Measurements from ENCODE around the gene CDC25B. TPM values are rescaled to one million over a fixed set of nuclear protein-coding genes. Genes with fewer than 3 reads are reported as not detected.

Gene CDC25B
- total and polyA plus RNA-seq, 2 donors (not counting 3 experiments of a cell fraction or from before 2014, with no cell fraction given): 46.7 to 76.5 TPM

DNA sequence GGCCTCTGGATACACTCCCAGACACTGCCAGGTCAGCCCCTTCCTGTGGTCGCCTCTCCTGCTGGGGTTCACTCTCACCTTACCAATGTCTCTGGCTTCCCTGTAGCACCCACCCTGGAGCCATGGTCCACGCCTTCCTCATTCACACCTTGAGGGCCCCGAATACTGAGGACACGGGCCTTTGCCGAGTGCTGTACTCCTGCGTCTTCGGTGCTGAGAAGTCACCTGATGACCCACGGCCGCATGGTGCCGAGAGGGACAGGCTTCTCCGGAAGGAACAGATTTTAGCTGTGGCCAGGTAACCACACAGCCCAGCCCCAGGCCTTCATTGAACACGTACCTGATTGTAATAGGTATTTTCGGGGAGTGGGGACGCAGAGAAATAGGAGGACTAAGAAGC, 25.9 kb downstream of the CDC25B start:
- peaks cover 7% of the 10 kb centered on the region for H3K4me1 ChIP-seq (ENCODE audit: control insufficient read depth, extremely low read depth, insufficient read depth, low read length)
- intact Hi-C loops (cut with micrococcal nuclease): loop anchor here (2.0 kb wide), 1 partner anchor 67 kb away; the partner anchor contains the start of gene PANK2
- CTCF ChIA-PET: no interaction called here
- TF ChIP-seq POLR2A (IDR thresholded peaks at IDR 0.05; ENCODE audit: low read depth, low read length) (no peak), POLR2AphosphoS5 (IDR thresholded peaks at IDR 0.05; ENCODE audit: insufficient read depth, low read depth, low read length) (no peak), JUN (IDR thresholded peaks at IDR 0.05; ENCODE audit: borderline replicate concordance, insufficient read depth, insufficient read length, low read depth) (no peak), MYC (IDR thresholded peaks at IDR 0.05; ENCODE audit: low read depth, low read length) (no peak), EZH2 (IDR thresholded peaks at IDR 0.05; ENCODE audit: borderline replicate concordance, low read depth, low read length, severe bottlenecking) (no peak), FOS (IDR thresholded peaks at IDR 0.05; ENCODE audit: borderline replicate concordance, insufficient read depth, low read length) (no peak), GATA2 (IDR thresholded peaks at IDR 0.05; ENCODE audit: insufficient read depth, insufficient read length, low read depth, low read length) (no peak)
- TF ChIP-seq, protein P1, sequence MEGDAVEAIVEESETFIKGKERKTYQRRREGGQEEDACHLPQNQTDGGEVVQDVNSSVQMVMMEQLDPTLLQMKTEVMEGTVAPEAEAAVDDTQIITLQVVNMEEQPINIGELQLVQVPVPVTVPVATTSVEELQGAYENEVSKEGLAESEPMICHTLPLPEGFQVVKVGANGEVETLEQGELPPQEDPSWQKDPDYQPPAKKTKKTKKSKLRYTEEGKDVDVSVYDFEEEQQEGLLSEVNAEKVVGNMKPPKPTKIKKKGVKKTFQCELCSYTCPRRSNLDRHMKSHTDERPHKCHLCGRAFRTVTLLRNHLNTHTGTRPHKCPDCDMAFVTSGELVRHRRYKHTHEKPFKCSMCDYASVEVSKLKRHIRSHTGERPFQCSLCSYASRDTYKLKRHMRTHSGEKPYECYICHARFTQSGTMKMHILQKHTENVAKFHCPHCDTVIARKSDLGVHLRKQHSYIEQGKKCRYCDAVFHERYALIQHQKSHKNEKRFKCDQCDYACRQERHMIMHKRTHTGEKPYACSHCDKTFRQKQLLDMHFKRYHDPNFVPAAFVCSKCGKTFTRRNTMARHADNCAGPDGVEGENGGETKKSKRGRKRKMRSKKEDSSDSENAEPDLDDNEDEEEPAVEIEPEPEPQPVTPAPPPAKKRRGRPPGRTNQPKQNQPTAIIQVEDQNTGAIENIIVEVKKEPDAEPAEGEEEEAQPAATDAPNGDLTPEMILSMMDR (IDR thresholded peaks at IDR 0.05; ENCODE audit: extremely low read depth in 1 of 2, insufficient read depth in 1 of 2, low read depth in 1 of 2, low read length in 2 of 2): no peak
- TF ChIP-seq, protein P2, sequence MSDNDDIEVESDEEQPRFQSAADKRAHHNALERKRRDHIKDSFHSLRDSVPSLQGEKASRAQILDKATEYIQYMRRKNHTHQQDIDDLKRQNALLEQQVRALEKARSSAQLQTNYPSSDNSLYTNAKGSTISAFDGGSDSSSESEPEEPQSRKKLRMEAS (IDR thresholded peaks at IDR 0.05; ENCODE audit: insufficient read depth, insufficient read length): no peak
- H4K20me1 ChIP-seq (replicated peaks; ENCODE audit: control insufficient read depth, extremely low read depth, insufficient read depth, low read length): no peaks in the 10 kb centered on the region
- POLR2A ChIA-PET: no interaction called here
- peaks cover 4% of the 10 kb centered on the region for H3K79me2 ChIP-seq (ENCODE audit: control insufficient read depth, insufficient read depth, low read length)
- H3K4me2 ChIP-seq (ENCODE audit: insufficient read depth, low read length): no peak overlapping the region
- no peak for DNase-seq (ENCODE audit: low read depth, low spot score)
- H3K9me1 ChIP-seq (replicated peaks; ENCODE audit: control insufficient read depth, extremely low read depth, insufficient read depth, low read length): no peaks in the 10 kb centered on the region
- no peak for FAIRE-seq
- no peaks in the 10 kb centered on the region for H3K27me3 ChIP-seq (ENCODE audit: control insufficient read depth in 2 of 2, insufficient read depth in 2 of 2, low read length in 2 of 2)
- no peaks in the 10 kb centered on the region for H3K9me3 ChIP-seq (replicated peaks; ENCODE audit: control insufficient read depth, insufficient read depth, low read length)
- no peak overlapping the region for H3K4me3 ChIP-seq (replicated peaks in 1 of 3; ENCODE audit: insufficient read depth in 1 of 3, low read depth in 1 of 3, low read length in 3 of 3)
- H3K27ac ChIP-seq (ENCODE audit: insufficient read depth, low read depth, low read length): no peak overlapping the region
- H3K36me3 ChIP-seq (ENCODE audit: control insufficient read depth in 2 of 2, extremely low read depth in 1 of 2, insufficient read depth in 2 of 2, low read length in 2 of 2): peaks cover 2 to 19% of the 10 kb centered on the region in 2 experiments
- H3K9ac ChIP-seq (replicated peaks; ENCODE audit: extremely low read depth, insufficient read depth, low read length): no peak overlapping the region
- dilution Hi-C loops (cut with MboI; ENCODE audit: extremely low pct_ligation_motif_present, low sequenced_read_pairs): no loop called here
- no peak overlapping the region for H2AFZ ChIP-seq (ENCODE audit: low read depth, low read length)
- BruUV-seq (replicated peaks): no TSS peak
